ENCODE results near the gene MRM2. TPM values are rescaled to one million over a fixed set of nuclear protein-coding genes. Genes with fewer than 3 reads are reported as not detected.

MRM2 gene
- total RNA-seq, 1 donor from 2014 or later = 15.9 TPM

- DNase-seq (ENCODE audit: low spot score in 2 of 2) (no peak), FAIRE-seq (no peak)
Measured at GRCh38 chr7:2209961-2210323, 32.1 kb downstream of the MRM2 start.

DNA sequence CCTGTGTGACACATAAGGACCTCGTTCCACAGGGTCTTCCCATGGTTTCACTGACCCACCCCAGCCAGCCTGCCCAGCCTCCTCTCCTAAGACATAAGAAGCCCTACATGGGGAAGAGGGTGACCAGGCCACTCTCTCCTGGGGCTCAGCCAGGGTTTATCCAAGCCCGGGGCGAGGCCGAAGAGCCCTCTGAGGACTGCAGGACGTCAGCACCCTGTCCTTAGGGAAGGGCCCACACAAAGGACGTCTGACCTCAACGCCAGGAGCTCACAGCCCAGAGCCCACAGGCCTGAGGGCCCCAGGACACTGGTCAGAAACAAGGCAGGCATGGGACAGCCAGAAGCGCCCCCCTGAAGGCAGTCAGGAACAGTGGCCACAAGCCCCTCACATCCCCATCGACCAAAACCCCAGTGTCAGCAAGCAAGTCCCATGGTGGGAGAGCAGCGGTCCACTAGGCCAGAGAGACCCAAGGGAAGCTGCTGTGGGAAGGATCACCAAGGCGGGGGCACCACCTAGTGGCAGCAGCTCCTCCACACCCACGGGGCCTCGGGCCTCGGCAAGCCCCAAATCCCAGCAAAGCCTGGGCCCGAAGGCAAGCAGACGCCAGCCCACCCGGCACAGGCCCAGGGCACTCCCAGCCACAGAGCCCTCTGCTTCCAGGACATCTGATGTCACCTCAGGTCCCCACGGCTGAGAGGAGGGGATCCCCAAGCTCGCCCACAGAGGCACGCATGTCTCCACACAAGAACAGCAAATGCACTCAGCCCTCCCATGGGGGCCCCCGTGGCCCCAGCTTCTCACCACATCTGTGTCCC lies 32.7 kb downstream of the MRM2 start:
- DNase-seq (ENCODE audit: low spot score in 2 of 2) = peak; percentile 75 to 92

DNA sequence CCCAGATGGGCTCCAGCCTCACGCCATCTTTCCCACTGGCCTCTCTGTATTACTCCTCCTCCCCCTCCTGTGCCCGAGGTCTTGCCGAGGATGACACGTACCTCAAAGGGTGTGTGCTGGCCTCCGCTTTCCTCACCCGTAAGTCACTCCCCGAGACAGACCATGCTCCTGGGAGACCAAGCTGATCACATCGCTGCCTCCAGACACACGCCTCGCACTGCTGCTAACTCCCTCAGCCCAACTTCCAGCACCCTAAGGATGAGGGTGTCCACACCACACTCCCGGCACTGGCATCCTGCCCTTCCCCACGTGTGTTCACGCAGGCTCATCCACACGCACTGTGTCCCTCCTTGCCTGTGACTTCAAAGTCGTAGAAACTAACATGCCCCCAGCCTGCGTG lies 33.3 kb downstream of the MRM2 start:
- FAIRE-seq = no peak
- DNase-seq (ENCODE audit: low spot score in 2 of 2) = no peak

More for the DNA sequence above, 32.7 kb downstream of the MRM2 start:
- no peak for FAIRE-seq

DNA sequence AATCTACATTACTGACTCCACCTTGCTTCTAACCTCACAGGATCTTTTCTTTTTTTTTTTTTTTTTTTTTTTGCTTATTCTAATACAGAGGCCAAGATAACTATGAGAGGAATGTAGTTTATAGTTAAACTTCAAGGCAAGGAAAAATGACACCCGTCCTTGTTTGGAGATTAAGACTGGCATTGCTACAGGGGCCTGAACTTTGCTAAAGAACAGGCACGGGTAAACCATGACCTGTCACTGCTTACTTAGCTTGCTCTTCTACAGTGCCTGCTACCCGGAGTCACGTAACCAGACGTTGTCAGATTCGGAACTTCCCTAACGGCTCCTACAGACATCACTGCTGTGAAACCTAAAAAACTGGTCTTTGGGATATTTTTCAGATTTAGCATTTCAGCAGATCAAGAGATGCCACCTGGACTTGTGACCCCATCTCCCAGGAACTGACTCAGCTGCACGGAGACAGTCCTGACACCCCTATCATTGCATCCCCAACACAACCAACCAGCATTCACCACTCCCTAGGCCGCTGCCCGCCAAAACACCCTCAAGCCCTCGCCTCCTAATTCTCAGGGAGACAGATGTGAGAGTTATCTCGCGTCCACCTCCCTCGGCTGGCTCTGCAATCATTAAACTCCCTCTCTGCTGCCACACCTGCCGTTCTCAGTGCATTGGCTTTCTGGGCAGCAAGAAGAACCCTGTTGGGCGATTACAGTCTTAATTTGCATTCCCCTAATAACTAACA lies 36.8 kb downstream of the MRM2 start:
- FAIRE-seq (no peak), DNase-seq (ENCODE audit: low spot score in 2 of 2) (no peak)

DNA sequence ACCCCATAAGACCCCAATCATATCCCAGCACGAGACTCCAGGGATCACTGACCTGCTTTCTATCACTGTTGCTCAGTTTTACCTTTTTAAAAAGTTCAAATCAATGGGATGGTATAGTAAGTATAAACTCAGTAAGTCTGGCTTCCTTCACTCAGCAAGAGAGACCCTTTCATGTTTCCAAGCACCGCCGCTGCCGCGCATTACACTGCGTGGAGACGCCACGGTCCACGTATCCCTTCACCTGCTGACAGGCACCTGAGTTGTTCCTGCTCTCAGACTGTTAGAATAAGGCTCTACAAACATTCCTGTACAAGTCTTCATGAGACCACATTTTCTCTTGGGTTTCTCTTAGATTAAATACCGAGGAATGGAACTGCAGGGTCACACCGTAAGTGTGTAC lies 37.6 kb downstream of the MRM2 start:
- DNase-seq (ENCODE audit: low spot score in 2 of 2) = no peak
- no peak for FAIRE-seq

GRCh38 chr7:2203766-2204300 lies 38.2 kb downstream of the MRM2 start:
- DNase-seq (ENCODE audit: low spot score in 2 of 2) (no peak), FAIRE-seq (no peak)

- FAIRE-seq = no peak
Measured at GRCh38 chr7:2202901-2203765, 38.9 kb downstream of the MRM2 start.

DNA sequence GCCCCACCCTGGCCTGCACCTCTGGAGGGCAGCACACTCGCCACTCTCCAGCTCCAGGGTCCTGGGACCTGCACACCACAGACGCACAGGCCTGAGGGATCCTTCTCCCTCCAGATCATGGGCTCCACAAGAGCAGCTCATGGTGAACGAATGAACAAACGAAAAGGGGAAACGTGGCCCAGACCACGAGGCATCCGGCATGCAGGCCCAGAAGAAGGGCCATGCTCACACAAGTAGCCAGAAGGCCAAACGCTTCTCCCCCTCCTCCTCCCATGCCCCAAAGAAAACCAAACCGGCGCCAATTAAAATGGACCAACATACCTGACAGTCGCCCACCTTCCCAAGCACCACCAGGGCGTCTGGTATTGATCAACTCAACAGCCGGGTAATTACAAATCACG lies 39.6 kb downstream of the MRM2 start:
- DNase-seq (ENCODE audit: low spot score in 2 of 2) (no peak), FAIRE-seq (no peak)

More at GRCh38 chr7:2202901-2203765, 38.9 kb downstream of the MRM2 start:
- no peak for DNase-seq (ENCODE audit: low spot score in 2 of 2)

DNA sequence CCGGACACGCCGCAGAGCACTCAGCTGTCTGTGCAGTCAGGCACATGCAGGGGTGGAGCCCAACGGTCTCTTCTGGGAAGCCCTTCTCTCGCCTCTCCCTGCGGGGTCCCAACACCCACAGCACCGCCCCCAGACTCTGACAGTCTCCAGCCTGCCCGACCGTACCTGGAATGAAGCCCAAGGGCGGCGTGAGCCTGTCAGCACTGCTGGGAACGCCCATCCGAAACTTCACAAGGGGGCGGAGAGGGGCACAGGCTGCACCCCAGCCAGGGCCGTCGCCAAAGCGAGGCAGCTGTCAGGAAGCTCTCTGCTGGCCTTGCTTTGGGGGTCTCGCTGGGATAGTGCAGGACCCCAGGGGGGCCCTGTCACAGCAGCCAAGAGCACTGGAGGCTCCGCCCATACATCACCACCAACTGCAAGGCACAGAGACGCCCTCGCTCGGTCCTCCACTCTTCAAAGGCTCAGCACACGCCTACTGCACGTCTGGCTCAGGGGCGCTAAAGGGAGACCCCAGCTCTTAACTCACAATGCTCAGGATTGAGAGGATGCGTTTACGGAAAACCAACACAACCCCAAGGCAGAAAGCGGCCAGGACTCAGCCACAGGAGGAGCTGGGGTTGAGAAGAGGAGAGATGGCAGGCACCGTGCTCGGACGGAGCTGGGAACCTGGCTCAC lies 40.2 kb downstream of the MRM2 start:
- FAIRE-seq (no peak), DNase-seq (ENCODE audit: low spot score in 2 of 2) (no peak)

- FAIRE-seq (no peak), DNase-seq (ENCODE audit: low spot score in 2 of 2) (no peak)
Measured at GRCh38 chr7:2201128-2201527, 40.9 kb downstream of the MRM2 start.

- DNase-seq (ENCODE audit: low spot score in 2 of 2) = no peak
- FAIRE-seq = no peak
Measured at GRCh38 chr7:2200584-2200980, 41.4 kb downstream of the MRM2 start.

GRCh38 chr7:2199956-2200583 lies 41.9 kb downstream of the MRM2 start:
- no peak for DNase-seq (ENCODE audit: low spot score in 2 of 2)
- no peak for FAIRE-seq

DNA sequence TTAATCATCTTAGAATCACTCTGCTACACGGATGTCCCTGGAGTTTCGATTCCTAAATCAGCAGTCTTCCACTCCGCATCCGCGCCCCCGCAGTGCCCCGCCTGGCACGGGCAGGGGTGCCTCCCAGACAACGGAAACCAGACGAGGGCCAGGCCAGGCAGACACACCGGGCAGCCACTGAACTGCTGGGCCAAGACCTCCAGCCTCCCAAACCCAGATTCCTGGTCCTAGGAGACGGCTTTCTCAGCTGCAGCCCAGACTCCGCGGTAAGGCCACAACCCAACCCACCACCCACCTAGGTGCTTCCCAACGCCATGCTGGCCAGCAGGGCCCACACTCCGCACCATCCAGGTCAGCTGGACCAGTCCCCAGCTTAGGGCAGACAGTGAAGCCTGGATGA lies 42.5 kb downstream of the MRM2 start:
- FAIRE-seq (no peak), DNase-seq (ENCODE audit: low spot score in 2 of 2) (no peak)

- FAIRE-seq (no peak), DNase-seq (ENCODE audit: low spot score in 2 of 2) (no peak)
Measured at GRCh38 chr7:2198760-2199159, 43.2 kb downstream of the MRM2 start.

GRCh38 chr7:2198206-2198605 lies 43.8 kb downstream of the MRM2 start:
- FAIRE-seq (no peak), DNase-seq (ENCODE audit: low spot score in 2 of 2) (no peak)

DNA sequence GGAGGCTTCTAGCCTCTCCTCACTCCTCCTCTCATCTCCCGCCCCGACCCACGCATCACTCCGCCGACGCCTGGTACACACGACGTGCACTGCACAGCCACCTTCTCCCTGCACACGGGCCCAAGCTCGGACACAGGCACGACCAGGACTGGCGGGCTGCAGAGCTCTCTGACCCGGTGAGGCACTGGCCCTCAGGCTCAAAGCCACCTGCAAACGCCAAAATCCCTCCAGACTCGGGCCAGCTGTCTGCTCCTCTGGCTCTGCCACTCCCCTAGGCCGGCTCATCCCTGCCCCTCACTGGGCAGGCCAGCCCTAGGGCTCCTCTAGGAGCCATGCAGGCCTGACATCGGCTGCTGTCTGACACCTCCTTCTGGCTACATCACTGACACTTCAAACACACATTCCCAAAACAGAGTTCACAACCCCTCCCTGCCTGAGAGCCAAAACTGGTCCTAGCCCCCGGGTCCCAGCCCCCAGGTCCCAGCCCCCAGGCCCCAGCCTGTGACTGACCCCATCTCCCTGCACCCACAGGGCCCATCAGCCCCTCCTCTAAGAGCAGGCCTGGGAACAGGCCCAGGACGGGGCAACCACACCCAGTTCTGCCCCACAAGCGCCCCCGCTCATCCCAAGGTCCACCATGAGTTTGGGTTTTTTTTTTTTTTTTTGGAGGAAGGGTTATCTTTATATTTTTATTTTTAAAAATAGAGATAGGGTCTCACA lies 44.4 kb downstream of the MRM2 start:
- no peak for FAIRE-seq
- DNase-seq (ENCODE audit: low spot score in 2 of 2) = no peak

- FAIRE-seq (no peak), DNase-seq (ENCODE audit: low spot score in 2 of 2) (no peak)
Measured at GRCh38 chr7:2196381-2197378, 45.3 kb downstream of the MRM2 start.

Data from frontal cortex (tissue), 4 donors.